Lower lobe of right lung (tissue), 2 donors: ENCODE results near the gene PTPN13. TPM values are rescaled to one million over a fixed set of nuclear protein-coding genes. Genes with fewer than 3 reads are reported as not detected.

Experiments
- ATAC-seq, 2 donors: fragments of 200-7000 bp; cut with Tn5 transposase; one replicate each; pipeline ENCODE4 v1.9.1; 2020 to 2022; ENCODE audit warnings: mild to moderate bottlenecking in 2 of 2, moderate library complexity in 2 of 2
- DNase-seq: peaks from one replicate; pipeline ENCODE4 v3.0.0-alpha.2; 2020
- H3K27ac ChIP-seq: fragments of 200-600 bp; one replicate; pipeline ENCODE4 v1.8.0; 2022
- H3K27me3 ChIP-seq: fragments of 200-600 bp; one replicate; pipeline ENCODE4 v1.8.0; 2022; ENCODE audit warnings: low read depth
- H3K36me3 ChIP-seq: fragments of 200-600 bp; one replicate; pipeline ENCODE4 v1.8.0; 2022; ENCODE audit warnings: mild to moderate bottlenecking
- H3K4me1 ChIP-seq: fragments of 200-600 bp; one replicate; pipeline ENCODE4 v1.8.0; 2022
- H3K4me3 ChIP-seq: fragments of 200-600 bp; one replicate; pipeline ENCODE4 v1.8.0; 2022; ENCODE audit warnings: mild to moderate bottlenecking
- H3K9me3 ChIP-seq: fragments of 200-600 bp; one replicate; pipeline ENCODE4 v1.8.0; 2022
- intact Hi-C: fragments of 100-400 bp; cut with DNase I; formaldehyde crosslinking; loops from one replicate; pipeline ENCODE4 v1.11.0; 2022
- total RNA-seq: library from RNA; stranded (reverse); fragmentation: NEBNext Ultra II Directional; extraction: Animal tissue kit (Norgen Biotek cat#: 25700); gene quantifications from one replicate; pipeline ENCODE4 v1.2.1, GENCODE V29; 2021
- TF ChIP-seq, protein P1 (sequence below): fragments of 200-600 bp; IDR thresholded peaks from one replicate; pipeline ENCODE4 v1.8.0; 2022; ENCODE audit warnings: antibody characterized with exemption, mild to moderate bottlenecking
- donor health status: DM: no; HTN: yes; CAD: no; lungs with severe emphysema.

The PTPN13 gene
- total RNA-seq, 1 donor from 2014 or later: 77.2 TPM

DNA sequence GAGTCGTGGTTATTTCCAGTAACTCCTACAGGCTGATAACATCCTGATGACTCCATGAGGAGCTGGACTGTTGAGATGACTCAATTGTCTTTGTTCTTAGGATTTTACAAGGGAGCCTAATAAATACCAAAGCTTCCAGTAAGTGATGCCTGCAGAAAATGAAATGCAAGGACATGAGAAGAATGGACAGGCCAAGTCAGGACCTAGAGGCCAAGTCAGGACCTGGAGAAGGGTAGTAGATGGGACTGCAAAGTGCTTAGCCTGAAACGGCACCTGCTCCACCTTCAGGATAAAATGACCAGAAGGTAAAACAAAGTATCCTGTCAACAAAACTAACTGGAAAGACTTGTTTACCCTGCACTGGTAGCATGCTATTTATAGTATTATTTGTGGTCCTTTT is 261.5 kb downstream of the PTPN13 start:
- ATAC-seq: no peak

DNA sequence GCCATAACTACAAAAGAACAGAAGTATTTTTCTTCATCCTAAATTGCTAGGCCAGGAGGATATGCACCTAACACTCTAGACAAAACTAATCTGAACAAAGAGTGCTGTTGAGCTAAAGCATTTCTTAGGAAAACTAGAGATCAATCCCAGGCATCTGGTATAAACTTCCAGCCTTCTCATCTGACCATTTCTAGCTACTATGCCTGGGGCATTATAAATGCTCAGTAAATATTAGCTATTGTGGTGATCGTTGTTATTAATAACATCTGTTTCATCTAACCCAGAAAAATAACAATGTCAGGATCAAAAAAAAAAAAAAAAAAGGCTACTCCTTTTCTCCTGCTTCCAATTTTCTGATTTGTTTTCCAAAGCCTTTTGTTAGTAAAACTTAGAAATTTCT is 262.8 kb downstream of the PTPN13 start:
- intact Hi-C loops: no loop called here
- DNase-seq (no peak), ATAC-seq (no peak)
- no peaks in the 10 kb centered on the region for H3K4me1 ChIP-seq
- no peaks in the 10 kb centered on the region for H3K9me3 ChIP-seq
- no peaks in the 10 kb centered on the region for H3K36me3 ChIP-seq
- H3K27me3 ChIP-seq: no peaks in the 10 kb centered on the region
- H3K4me3 ChIP-seq: no peak overlapping the region
- no peak overlapping the region for H3K27ac ChIP-seq
- TF ChIP-seq, protein P1, sequence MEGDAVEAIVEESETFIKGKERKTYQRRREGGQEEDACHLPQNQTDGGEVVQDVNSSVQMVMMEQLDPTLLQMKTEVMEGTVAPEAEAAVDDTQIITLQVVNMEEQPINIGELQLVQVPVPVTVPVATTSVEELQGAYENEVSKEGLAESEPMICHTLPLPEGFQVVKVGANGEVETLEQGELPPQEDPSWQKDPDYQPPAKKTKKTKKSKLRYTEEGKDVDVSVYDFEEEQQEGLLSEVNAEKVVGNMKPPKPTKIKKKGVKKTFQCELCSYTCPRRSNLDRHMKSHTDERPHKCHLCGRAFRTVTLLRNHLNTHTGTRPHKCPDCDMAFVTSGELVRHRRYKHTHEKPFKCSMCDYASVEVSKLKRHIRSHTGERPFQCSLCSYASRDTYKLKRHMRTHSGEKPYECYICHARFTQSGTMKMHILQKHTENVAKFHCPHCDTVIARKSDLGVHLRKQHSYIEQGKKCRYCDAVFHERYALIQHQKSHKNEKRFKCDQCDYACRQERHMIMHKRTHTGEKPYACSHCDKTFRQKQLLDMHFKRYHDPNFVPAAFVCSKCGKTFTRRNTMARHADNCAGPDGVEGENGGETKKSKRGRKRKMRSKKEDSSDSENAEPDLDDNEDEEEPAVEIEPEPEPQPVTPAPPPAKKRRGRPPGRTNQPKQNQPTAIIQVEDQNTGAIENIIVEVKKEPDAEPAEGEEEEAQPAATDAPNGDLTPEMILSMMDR: no peak

More for the DNA sequence above, 261.5 kb downstream of the PTPN13 start:
- TF ChIP-seq, protein P1: no peak
- Histone ChIP-seq H3K27me3 (no peaks in the 10 kb centered on the region), H3K36me3 (no peaks in the 10 kb centered on the region), H3K4me1 (no peaks in the 10 kb centered on the region), H3K27ac (no peak overlapping the region), H3K9me3 (no peaks in the 10 kb centered on the region), H3K4me3 (no peak overlapping the region)
- no peak for DNase-seq
- intact Hi-C loops: no loop called here

DNA sequence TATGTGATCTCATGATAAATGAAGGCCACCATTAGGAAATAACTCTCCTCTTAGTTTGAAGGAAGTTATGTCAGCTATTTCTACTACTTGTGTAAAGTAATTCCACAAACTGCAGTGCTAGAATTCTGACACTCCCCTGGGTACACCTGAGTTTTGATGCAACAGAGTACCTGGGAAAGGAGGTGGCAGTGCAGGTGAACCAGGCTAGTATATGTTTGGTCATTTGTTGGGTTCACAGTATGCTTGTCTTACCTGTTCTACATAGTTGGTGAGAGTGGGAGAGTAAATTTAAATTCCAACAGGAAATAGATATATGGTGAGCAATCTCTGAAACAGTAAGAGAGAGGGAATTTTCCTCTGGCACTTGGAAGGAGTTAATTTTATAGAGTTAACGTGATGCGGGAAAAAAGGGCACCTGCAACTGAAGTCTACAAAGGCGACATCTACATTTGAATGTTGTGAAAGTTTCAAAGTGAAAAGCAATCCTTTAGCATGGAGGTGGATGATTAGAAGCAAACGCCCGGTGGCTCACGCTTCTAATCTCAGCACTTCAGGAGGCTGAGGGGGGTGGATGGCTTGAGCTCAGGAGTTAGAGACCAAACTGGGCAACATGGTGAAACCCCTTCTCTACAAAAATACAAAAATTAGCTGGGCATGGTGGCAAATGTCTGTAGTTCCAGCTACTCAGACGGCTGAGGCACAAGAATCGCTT is 263.4 kb downstream of the PTPN13 start:
- TF ChIP-seq, protein P1: no peak
- DNase-seq (no peak), ATAC-seq (no peak)
- intact Hi-C loops: no loop called here
- no peaks in the 10 kb centered on the region for H3K36me3 ChIP-seq
- H3K27me3 ChIP-seq: no peaks in the 10 kb centered on the region
- H3K9me3 ChIP-seq: no peaks in the 10 kb centered on the region
- H3K4me1 ChIP-seq: no peaks in the 10 kb centered on the region
- H3K27ac ChIP-seq: no peak overlapping the region
- no peak overlapping the region for H3K4me3 ChIP-seq

Other genes starting within 250 kb of the PTPN13 start
- gene MAPK10, start 234.3 kb upstream of the PTPN13 start, total RNA-seq: 30.7 TPM